H9 (cell line): ENCODE measurements around the gene PERM1. TPM values are rescaled to one million over a fixed set of nuclear protein-coding genes. Genes with fewer than 3 reads are reported as not detected.

Source experiments
- DNase-seq: peaks from one replicate; pipeline ENCODE4 v3.0.0-alpha.2; 2017
- H2AFZ ChIP-seq: one replicate; pipeline ENCODE4 v1.6.1; 2013; ENCODE audit warnings: mild to moderate bottlenecking, low read length, control low read depth, moderate library complexity
- H2AK5ac ChIP-seq: 2 replicates; pipeline ENCODE4 v1.6.1; 2013; ENCODE audit warnings: low read length, control low read depth, mixed read lengths; ENCODE audit not compliant: insufficient read length
- H2BK120ac ChIP-seq: one replicate; pipeline ENCODE4 v1.6.1; 2013; ENCODE audit warnings: low read depth, mild to moderate bottlenecking, low read length, control low read depth, inconsistent platforms; ENCODE audit not compliant: poor library complexity, severe bottlenecking
- H2BK12ac ChIP-seq: 2 replicates; pipeline ENCODE4 v1.6.1; 2013; ENCODE audit warnings: low read length, control low read depth, mixed read lengths, low read depth; ENCODE audit not compliant: insufficient read length
- H2BK15ac ChIP-seq: 2 replicates; pipeline ENCODE4 v1.6.1; 2013; ENCODE audit warnings: low read depth, low read length, control low read depth
- H2BK20ac ChIP-seq: one replicate; pipeline ENCODE4 v1.6.1; 2013; ENCODE audit warnings: low read depth, mild to moderate bottlenecking, low read length, control low read depth, inconsistent platforms; ENCODE audit not compliant: poor library complexity, severe bottlenecking
- H2BK5ac ChIP-seq: 2 replicates; pipeline ENCODE4 v1.6.1; 2013; ENCODE audit warnings: low read length, control low read depth, mixed read lengths; ENCODE audit not compliant: insufficient read length
- H3K14ac ChIP-seq: 2 replicates; pipeline ENCODE4 v1.6.1; 2013; ENCODE audit warnings: low read length, control low read depth; ENCODE audit not compliant: insufficient read depth
- H3K18ac ChIP-seq: 2 replicates; pipeline ENCODE4 v1.6.1; 2013; ENCODE audit warnings: low read depth, mild to moderate bottlenecking, mixed read lengths, low read length, control low read depth; ENCODE audit not compliant: insufficient read length
- H3K23ac ChIP-seq: 2 replicates; pipeline ENCODE4 v1.6.1; 2013; ENCODE audit warnings: low read length, control low read depth, mixed read lengths, low read depth; ENCODE audit not compliant: insufficient read length
- H3K23me2 ChIP-seq: 2 replicates; pipeline ENCODE4 v1.6.1; 2013; ENCODE audit warnings: low read depth, mild to moderate bottlenecking, mixed read lengths, low read length, control low read depth; ENCODE audit not compliant: insufficient read length, poor library complexity, severe bottlenecking
- H3K27ac ChIP-seq: 2 replicates; pipeline ENCODE4 v1.5.1; 2013; ENCODE audit warnings: low read length, control low read depth, mixed read lengths, low read depth; ENCODE audit not compliant: insufficient read length
- H3K27me3 ChIP-seq: 2 replicates; pipeline ENCODE4 v1.6.1; 2013; ENCODE audit warnings: low read length, control low read depth, inconsistent platforms; ENCODE audit not compliant: insufficient read depth
- H3K4ac ChIP-seq: 2 replicates; pipeline ENCODE4 v1.6.1; 2013; ENCODE audit warnings: low read depth, mild to moderate bottlenecking, control low read depth, inconsistent platforms, low read length, moderate library complexity
- H3K4me1 ChIP-seq: 2 replicates; pipeline ENCODE4 v1.6.1; 2013; ENCODE audit warnings: low read length, control low read depth, inconsistent platforms; ENCODE audit not compliant: insufficient read depth
- H3K4me2 ChIP-seq: 2 replicates; pipeline ENCODE4 v1.6.1; 2013; ENCODE audit warnings: low read length, control low read depth, mixed read lengths; ENCODE audit not compliant: insufficient read length, insufficient read depth
- H3K56ac ChIP-seq: 2 replicates; pipeline ENCODE4 v1.6.1; 2013; ENCODE audit warnings: low read depth, mild to moderate bottlenecking, mixed read lengths, low read length, control low read depth; ENCODE audit not compliant: insufficient read length
- H3K79me1 ChIP-seq: 2 replicates; pipeline ENCODE4 v1.6.1; 2013; ENCODE audit warnings: low read depth, mild to moderate bottlenecking, moderate library complexity, low read length, control low read depth, inconsistent platforms; ENCODE audit not compliant: insufficient read depth, poor library complexity, severe bottlenecking
- H3K79me2 ChIP-seq: 2 replicates; pipeline ENCODE4 v1.6.1; 2013; ENCODE audit warnings: low read length, control low read depth, inconsistent platforms; ENCODE audit not compliant: insufficient read depth
- H3K9ac ChIP-seq: 2 replicates; pipeline ENCODE4 v1.6.1; 2013; ENCODE audit warnings: low read length, control low read depth, mixed read lengths; ENCODE audit not compliant: insufficient read length; ENCODE audit errors: extremely low read depth
- H3K9me3 ChIP-seq: one replicate; pipeline ENCODE4 v1.6.1; 2013; ENCODE audit warnings: low read depth, low read length, inconsistent platforms; ENCODE audit not compliant: control insufficient read depth
- H3T11ph ChIP-seq: one replicate; pipeline ENCODE4 v1.6.1; 2013; ENCODE audit warnings: mild to moderate bottlenecking, low read length, control low read depth, inconsistent platforms
- H4K20me1 ChIP-seq: one replicate; pipeline ENCODE4 v1.6.1; 2013; ENCODE audit not compliant: control insufficient read depth, insufficient read length, insufficient read depth
- H4K5ac ChIP-seq: 2 replicates; pipeline ENCODE4 v1.6.1; 2013; ENCODE audit warnings: low read depth, mild to moderate bottlenecking, mixed read lengths, low read length, control low read depth; ENCODE audit not compliant: insufficient read length
- H4K8ac ChIP-seq: replicated peaks from 2 replicates; pipeline ENCODE4 v1.6.1; 2013; ENCODE audit warnings: low read length, control low read depth, mixed read lengths, low read depth; ENCODE audit not compliant: insufficient read length
- H4K91ac ChIP-seq: 2 replicates; pipeline ENCODE4 v1.6.1; 2013; ENCODE audit warnings: low read depth, mild to moderate bottlenecking, moderate library complexity, mixed read lengths, low read length, control low read depth; ENCODE audit not compliant: insufficient read length
- H3K27ac Mint-ChIP-seq, 3 experiments: 2 replicates in 2 of 3; 3 replicates in 1 of 3; pipeline ENCODE4 v1.8.0; 2020 to 2021; ENCODE audit warnings: mixed read lengths in 3 of 3, mild to moderate bottlenecking in 1 of 3, moderate library complexity in 1 of 3
- H3K27me3 Mint-ChIP-seq: 2 replicates; pipeline ENCODE4 v1.8.0; 2021; ENCODE audit warnings: low read depth, mild to moderate bottlenecking, moderate library complexity, mixed read lengths
- H3K36me3 Mint-ChIP-seq, 3 experiments: 2 replicates in 2 of 3; 3 replicates in 1 of 3; pipeline ENCODE4 v1.8.0; 2020 to 2021; ENCODE audit warnings: low read depth in 3 of 3, mixed read lengths in 3 of 3; ENCODE audit not compliant: insufficient read depth in 1 of 3
- H3K4me1 Mint-ChIP-seq, 2 experiments: 2 replicates each; pipeline ENCODE4 v1.8.0; 2020; ENCODE audit warnings: mixed read lengths in 2 of 2
- H3K4me3 Mint-ChIP-seq, 2 experiments: 2 replicates in 1 of 2; 3 replicates in 1 of 2; pipeline ENCODE4 v1.8.0; 2020 to 2021; ENCODE audit warnings: mild to moderate bottlenecking in 2 of 2, mixed read lengths in 2 of 2, moderate library complexity in 1 of 2
- H3K9me3 Mint-ChIP-seq, 2 experiments: 2 replicates in 1 of 2; 3 replicates in 1 of 2; pipeline ENCODE4 v1.8.0; 2020; ENCODE audit warnings: mild to moderate bottlenecking in 2 of 2, mixed read lengths in 2 of 2, moderate library complexity in 1 of 2
- CTCF ChIP-seq: fragments of 200-600 bp; sonication (generic); conservative IDR thresholded peaks from 3 replicates; pipeline ENCODE4 v1.8.0; 2021; ENCODE audit warnings: antibody characterized with exemption, mild to moderate bottlenecking
- WGBS: extraction: QIAGEN DNeasy Blood & Tissue Kit; methylation state at CpG from one replicate; pipeline ENCODE4 v1.1.7; 2013; ENCODE audit warnings: missing lambda C conversion rate, low lambda C conversion rate, mixed read lengths; ENCODE audit not compliant: insufficient read length; ENCODE audit errors: extremely low coverage; 5-methylcytosine and 5-hydroxymethylcytosine counted together
- total RNA-seq: library from RNA; stranded (reverse); gene quantifications from 2 replicates; pipeline ENCODE4 v1.2.1, GENCODE V29; 2021

Gene PERM1
- total RNA-seq, 1 experiment from 2014 or later = not detected

GRCh38 chr1:933603-933940 lies 48.3 kb downstream of the PERM1 start:
- Histone ChIP-seq H3K56ac (no peak overlapping the region), H2BK120ac (no peak overlapping the region), H4K91ac (no peak overlapping the region), H3T11ph (no peak overlapping the region), H2BK5ac (no peak overlapping the region), H3K23ac (no peak overlapping the region), H3K9ac (no peak overlapping the region), H3K27ac (no peak overlapping the region), H4K8ac (no peak overlapping the region), H3K4me1 (no peaks in the 10 kb centered on the region), H3K27me3 (peaks cover 56% of the 10 kb centered on the region), H3K14ac (no peak overlapping the region), H3K79me1 (no peaks in the 10 kb centered on the region), H2AK5ac (no peak overlapping the region), H3K79me2 (no peaks in the 10 kb centered on the region), H2BK15ac (no peak overlapping the region), H4K20me1 (peaks cover 5% of the 10 kb centered on the region), H2AFZ (no peak overlapping the region), H3K4ac (no peak overlapping the region), H2BK12ac (no peak overlapping the region), H3K18ac (no peak overlapping the region), H3K23me2 (no peaks in the 10 kb centered on the region), H4K5ac (no peak overlapping the region), H3K4me2 (no peak overlapping the region), H3K9me3 (no peaks in the 10 kb centered on the region), H2BK20ac (no peak overlapping the region)
- TF ChIP-seq CTCF = no peak
- no peak overlapping the region for H3K4me3 Mint-ChIP-seq
- peaks cover 0 to 3% (median 2%) of the 10 kb centered on the region in 3 experiments; a peak in 2 of 7 replicates for H3K36me3 Mint-ChIP-seq
- WGBS = no CpG with 5 or more reads among the region's 10 CpGs
- H3K9me3 Mint-ChIP-seq = peaks cover 0 to 2% of the 10 kb centered on the region in 2 experiments; a peak in 1 of 5 replicates
- no peak overlapping the region for H3K27ac Mint-ChIP-seq
- H3K4me1 Mint-ChIP-seq = peaks cover 6 to 40% of the 10 kb centered on the region in 2 experiments
- peaks cover 87% of the 10 kb centered on the region for H3K27me3 Mint-ChIP-seq
- no peak for DNase-seq
